NK-92 treated with Interleukin-12 subunit alpha and Interleukin-12 subunit beta, amount 100 ng/mL, for 24 hours (cell line): ENCODE results near the gene CCNC.

Experiments
- DNase-seq: peaks from one replicate; lab custom pipeline; 2025; lab: John Stamatoyannopoulos, UW

Gene CCNC

DNA sequence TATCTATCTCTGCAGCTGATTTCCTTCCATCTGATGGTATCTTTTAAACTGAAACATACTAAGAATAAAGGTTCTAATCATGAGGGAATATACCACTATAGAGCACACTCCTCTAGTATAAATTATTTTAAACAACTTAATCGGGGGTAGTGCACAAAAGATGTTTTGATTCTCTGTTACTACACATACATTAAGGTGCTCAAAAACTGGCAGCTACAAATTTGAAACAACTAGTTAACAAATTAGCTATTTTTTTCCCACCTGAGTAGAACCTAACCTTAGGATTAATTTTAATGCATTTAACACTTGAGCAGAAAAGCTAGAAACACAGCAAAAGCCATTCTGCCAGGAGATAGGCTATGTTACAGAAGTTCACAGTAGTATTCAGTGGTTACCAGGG lies 23.0 kb downstream of the CCNC start:
- no peak for DNase-seq

DNA sequence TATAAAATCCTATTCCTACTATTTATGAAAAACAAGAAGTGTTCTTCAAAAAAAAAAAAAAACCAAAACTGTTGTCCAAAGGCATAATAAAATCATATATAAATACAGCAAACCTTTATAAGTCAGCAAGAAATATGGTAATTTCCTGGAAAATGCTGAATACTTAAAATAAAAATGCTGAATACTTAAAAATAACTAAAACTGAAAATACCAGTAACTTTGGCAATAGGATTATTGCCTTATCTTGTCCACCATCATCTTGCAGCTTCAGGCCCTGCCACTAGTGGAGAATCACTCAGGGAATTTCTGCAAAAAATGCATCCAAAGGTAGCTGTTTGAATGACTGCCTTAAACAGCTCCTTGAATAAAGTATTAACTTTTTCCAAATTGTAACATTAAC lies 24.5 kb downstream of the CCNC start:
- no peak for DNase-seq

DNA sequence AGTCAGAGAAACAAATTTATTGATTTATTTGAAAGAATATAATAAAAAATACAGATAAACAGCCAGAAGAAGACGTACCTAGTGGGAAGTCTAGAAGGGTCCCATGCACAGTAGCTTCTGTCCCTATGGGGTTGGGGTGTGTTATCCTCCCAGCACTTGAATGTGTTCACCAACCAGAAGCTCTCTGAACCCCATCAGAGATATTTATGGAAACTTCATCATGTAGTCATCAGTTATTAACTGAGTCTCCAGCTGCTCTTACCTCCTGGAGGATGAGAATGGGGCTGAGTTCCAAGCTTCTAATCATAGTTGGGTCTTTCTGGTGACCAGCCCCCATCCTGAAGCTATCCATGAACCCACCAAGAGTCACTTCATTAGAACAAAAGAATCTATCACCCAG lies 37.8 kb downstream of the CCNC start:
- DNase-seq = no peak

DNA sequence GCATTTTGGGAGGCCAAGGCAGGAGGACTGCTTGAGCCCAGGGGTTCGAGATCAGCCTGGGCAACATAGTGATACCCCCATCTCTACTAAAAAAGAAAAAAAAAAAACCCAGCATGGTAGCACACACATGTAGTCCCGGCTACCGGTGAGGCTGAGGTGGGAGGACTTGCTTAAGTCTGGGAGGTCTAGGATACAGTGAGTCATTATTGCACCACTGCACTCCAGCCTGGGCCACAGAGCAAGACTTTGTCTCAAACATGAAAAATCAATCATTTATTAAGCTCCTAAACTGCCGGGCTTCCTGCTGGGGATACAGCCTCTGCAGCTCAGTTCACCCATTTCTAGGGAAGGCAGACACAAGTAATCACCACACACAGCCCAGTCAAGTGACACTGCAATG lies 45.9 kb downstream of the CCNC start:
- DNase-seq = no peak

DNA sequence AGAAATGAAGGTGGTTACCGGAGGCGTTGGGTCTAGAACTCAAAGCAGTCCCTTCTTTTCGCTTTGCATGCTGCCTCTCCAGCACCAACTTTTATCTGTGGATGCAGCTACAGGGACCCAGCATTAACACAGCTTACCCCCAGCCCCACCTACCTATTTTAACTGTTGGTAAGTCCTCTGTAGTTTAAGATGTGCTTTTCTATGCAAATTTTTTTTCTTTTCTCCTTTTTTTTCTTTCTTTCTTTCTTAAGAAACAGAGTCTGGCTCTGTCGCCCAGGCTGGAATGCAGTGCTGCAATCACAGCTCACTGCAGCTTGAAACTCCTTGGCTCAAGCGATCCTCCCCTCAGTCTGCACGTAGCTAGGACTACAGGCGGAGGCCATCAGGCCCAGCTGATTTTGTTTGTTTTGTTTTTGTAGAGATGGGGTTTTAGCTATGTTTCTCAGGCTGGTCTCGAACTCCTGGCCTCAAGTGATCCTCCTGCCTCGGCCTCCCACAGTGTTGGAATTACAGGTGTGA lies 46.8 kb downstream of the CCNC start:
- DNase-seq = no peak

DNA sequence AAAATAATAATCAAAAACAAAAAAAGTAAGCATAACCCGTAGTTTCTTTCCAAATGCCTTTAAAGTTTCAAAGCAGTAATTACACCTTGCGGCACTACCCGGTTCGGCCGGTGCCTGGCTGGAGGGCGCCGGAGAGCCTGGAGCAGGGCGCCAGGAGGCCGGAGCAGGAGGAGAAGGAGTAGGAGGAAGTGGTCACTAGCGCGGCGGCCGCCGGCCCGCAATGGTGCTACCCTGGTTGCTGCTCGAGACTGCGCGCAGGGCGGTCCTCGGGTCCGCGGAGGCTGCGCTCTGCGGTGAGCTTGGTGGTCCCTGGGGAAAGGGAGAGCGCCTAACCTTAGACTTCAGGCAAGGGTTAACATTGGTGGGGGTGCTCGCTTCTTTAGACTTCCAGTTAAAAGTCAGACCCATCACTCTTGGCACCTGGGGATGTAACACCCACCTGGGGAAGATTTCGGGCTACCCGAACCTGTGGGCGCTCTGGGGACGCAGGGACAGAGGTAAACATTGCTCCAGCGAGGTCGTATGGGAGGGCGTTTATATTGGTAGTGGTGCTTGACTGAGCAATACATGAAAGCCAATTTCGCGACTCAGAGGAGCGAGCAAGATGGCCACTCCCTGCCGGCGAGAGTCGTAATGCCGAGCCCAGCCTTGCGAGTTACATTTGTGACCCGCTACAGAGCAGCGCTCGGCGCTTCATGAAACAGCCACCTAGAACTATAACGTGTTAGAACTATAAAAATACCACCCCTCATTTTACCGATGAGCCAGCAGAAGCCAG lies 47.4 kb downstream of the CCNC start:
- peak; percentile 74 for DNase-seq

DNA sequence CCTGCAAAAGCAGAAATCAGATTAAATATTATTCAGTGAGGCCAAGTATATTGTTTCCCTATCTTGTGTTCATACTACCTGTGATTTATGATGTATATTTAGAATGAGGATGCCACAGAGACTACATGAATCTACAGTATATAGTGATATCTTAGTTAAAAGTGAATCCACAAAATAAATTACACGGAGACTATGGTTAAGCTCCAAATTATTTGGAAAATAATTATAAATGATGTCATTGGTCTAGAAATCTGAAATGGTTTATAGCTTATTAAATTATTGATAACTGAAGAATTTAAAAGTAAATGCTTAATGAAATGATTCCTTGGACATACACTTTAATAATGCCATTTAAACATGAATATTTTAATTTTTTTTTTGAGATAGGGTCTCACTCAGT lies 49.0 kb downstream of the CCNC start:
- no peak for DNase-seq

DNA sequence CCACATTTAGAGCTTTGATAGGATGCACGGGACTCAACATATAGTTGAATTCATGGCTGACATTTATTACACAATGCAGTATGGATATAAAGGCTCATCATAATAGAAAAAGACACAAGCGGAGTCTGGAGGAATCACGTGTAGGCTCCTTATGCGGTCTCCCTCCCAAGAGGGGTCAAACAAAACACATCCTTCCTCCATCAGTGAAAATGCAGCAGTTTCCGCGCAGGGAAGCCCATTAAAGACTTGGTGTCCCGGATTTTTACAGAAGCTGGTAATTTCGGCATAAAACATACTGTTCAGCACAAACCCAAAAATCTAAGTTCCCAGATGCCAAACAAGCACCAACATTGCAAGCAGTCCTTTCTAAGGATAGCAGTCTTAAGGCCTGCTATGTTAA lies 54.4 kb downstream of the CCNC start:
- no peak for DNase-seq

DNA sequence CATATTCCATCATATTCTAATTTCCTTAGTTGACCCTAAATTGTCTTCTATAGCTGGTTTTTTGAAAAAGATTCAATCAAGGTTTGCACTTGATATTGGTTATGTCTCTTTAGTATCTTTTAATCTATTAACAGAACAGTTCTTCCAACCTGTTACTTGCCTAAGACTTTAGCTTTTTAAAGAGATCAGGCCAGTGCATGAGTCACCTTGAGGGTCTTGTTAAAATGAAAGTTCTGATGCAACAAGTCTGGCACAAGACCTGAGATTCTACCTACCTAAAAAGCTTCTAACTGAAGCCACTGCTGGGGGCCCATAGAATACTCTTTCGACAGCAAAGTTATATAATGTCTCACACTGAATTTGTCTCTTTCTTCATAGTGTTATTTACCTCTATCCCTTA lies 56.4 kb downstream of the CCNC start:
- DNase-seq = peak; percentile 7

DNA sequence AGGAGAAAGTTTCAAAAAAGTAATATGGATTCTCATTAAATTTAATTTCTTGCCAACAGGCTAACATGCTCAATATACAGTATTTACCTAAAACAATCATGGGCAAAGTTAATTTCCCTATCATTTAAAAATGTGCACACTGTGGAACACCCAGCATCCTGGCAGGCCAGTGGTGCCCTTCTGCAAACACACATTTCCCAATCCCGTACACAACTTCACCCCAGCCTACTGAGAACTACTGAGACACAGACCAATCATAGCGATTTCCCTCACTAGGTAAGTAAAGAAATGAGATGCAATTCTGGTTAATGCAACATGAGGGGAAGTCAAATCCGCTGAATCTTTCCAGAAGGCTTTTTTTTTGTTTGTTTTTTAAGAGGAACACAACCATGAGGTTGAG lies 60.8 kb downstream of the CCNC start:
- no peak for DNase-seq

DNA sequence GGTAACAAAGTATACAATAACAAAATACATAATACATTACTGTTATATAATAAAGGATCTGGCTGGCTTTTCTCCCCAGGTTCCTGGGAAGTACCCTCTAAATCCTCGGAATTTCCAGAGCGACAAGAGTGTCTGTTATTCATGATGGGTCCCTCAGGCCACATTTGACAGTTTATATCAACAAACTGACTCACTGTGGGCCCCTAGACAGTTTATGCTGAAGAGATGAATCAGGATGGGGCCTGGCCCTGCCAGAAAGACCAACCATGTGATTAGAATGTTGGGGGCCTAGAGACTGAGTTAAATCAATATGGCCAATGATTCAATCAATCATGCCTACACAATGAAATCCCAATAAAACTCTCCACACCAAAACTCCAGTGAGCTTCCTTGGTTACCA lies 66.7 kb downstream of the CCNC start:
- DNase-seq = no peak

DNA sequence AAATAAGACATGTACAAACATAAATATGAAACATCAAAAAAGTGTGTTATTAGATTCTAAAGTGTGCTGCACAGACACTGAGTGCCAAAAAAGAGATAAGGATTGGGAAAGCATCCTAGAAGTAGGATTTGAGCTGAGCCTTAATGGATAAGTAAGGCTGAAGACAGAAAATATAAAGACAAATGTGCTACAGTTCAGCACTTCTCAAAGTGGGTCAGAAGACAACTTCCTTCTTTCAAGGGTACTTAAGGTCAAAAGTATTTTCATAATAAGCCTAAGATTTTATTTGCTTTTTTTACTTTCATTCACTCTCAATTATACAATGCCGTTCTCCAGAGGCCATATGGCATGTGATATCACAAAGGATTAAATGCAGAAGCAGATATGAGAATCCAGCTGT lies 70.0 kb downstream of the CCNC start:
- DNase-seq = no peak

DNA sequence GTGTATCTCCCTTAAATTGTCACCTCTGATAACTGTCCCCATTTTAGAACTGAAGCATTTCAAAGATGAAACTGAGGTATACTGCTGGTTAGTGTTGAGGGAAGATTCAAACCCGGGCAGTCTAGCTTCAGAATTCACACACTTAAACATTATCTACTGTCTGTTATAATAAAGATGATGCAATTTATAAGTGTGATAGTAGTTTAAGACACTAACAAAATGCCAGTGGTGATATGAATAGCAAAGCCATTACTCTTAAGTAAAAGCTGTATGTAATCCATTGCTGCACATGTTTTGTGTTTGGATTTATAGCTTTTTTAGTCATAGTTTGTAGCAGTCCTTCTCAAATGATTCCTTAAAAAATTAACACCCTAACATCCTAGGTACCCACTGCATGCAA lies 73.0 kb downstream of the CCNC start:
- no peak for DNase-seq
